Prostate gland (tissue), 2 donors: ENCODE measurements around the gene SEC63. TPM values are rescaled to one million over a fixed set of nuclear protein-coding genes. Genes with fewer than 3 reads are reported as not detected.
"Not testable (repeated sequence)": the region's sequence is repeated elsewhere in the genome, so short reads cannot be mapped to it uniquely, and the experiment has no call there.

Experiments used
- DNase-seq: peaks from one replicate; pipeline ENCODE4 v3.0.0-alpha.2; 2019; ENCODE audit warnings: low spot score
- H3K27ac ChIP-seq, 2 donors: fragments of 200-600 bp; sonication (generic); 2 replicates each; pipeline ENCODE4 v1.5.1; 2017 to 2019
- H3K27me3 ChIP-seq: fragments of 200-600 bp; sonication (generic); replicated peaks from 2 replicates; pipeline ENCODE4 v1.5.1; 2019; ENCODE audit not compliant: insufficient read depth
- H3K36me3 ChIP-seq, 2 donors: fragments of 200-600 bp; sonication (generic); 1 replicate in 1 of 2; 2 replicates in 1 of 2; pipeline versions ENCODE4 v1.5.1 to v1.8.1; 2017 to 2019
- H3K4me1 ChIP-seq: fragments of 200-600 bp; sonication (generic); replicated peaks from 2 replicates; pipeline ENCODE4 v1.5.1; 2019
- H3K4me3 ChIP-seq, 2 donors: fragments of 200-600 bp; sonication (generic); 2 replicates each; pipeline ENCODE4 v1.5.1; 2017 to 2019
- H3K9me3 ChIP-seq: fragments of 200-600 bp; sonication (generic); 2 replicates; pipeline ENCODE4 v1.5.1; 2017
- CTCF ChIP-seq, 4 experiments: fragments of 200-600 bp in 2 of 4; fragments of 450-650 bp in 2 of 4; sonication (generic) in 2 of 4; IDR thresholded peaks; 1 replicate in 3 of 4; 2 replicates in 1 of 4; pipeline ENCODE4 v1.5.1; 2016 to 2019; ENCODE audit warnings: antibody characterized with exemption in 4 of 4, mild to moderate bottlenecking in 2 of 4, moderate library complexity in 2 of 4
- POLR2A ChIP-seq: fragments of 450-650 bp; IDR thresholded peaks from one replicate; pipeline ENCODE4 v1.6.1; 2016; ENCODE audit warnings: antibody characterized with exemption, mild to moderate bottlenecking
- POLR2AphosphoS5 ChIP-seq: sonication (generic); formaldehyde crosslinking; IDR thresholded peaks from one replicate; pipeline ENCODE4 v1.6.1; 2017; ENCODE audit warnings: antibody characterized with exemption
- WGBS: methylation state at CpG from one replicate; pipeline ENCODE4 v1.1.5; 2018; 5-methylcytosine and 5-hydroxymethylcytosine counted together
- intact Hi-C: fragments of 100-400 bp; cut with DNase I; formaldehyde crosslinking; loops from one replicate; pipeline ENCODE4 v1.14.2; 2022
- total RNA-seq, 2 donors: library from RNA; depleted of rRNA; stranded (reverse); fragments of >200 nt; gene quantifications; one replicate each; pipeline ENCODE4 v1.1.0, GENCODE V29; 2016

The SEC63 gene
- total RNA-seq, 2 donors from 2014 or later = 28.6 to 35.2 TPM

- no peak overlapping the region for H3K4me3 ChIP-seq
- no peaks in the 10 kb centered on the region for H3K4me1 ChIP-seq
- intact Hi-C loops = no loop called here
- TF ChIP-seq POLR2A (no peak), POLR2AphosphoS5 (no peak), CTCF (IDR thresholded peaks at IDR 0.05) (no peak)
- H3K27ac ChIP-seq = no peak overlapping the region
- WGBS = 92% methylated on average over 2 of the region's 2 CpGs
- no peaks in the 10 kb centered on the region for H3K9me3 ChIP-seq
- H3K27me3 ChIP-seq = no peaks in the 10 kb centered on the region
- no peak for DNase-seq
- no peaks in the 10 kb centered on the region for H3K36me3 ChIP-seq
Measured at GRCh38 chr6:107871976-107872375, 86.0 kb downstream of the SEC63 start.

- H3K36me3 ChIP-seq, H3K27ac ChIP-seq, DNase-seq, intact Hi-C loops, H3K4me3 ChIP-seq, H3K4me1 ChIP-seq, H3K9me3 ChIP-seq, H3K27me3 ChIP-seq: not testable (repeated sequence)
- 91% methylated on average over 1 of the region's 1 CpG for WGBS
Measured at GRCh38 chr6:107871512-107871911, 86.5 kb downstream of the SEC63 start.

- DNase-seq = no peak
- TF ChIP-seq POLR2AphosphoS5 = no peak
- no peak for TF ChIP-seq POLR2A
- TF ChIP-seq CTCF (IDR thresholded peaks at IDR 0.05) = no peak
- Histone ChIP-seq H3K36me3 (no peaks in the 10 kb centered on the region), H3K4me1 (no peaks in the 10 kb centered on the region), H3K27ac (no peak overlapping the region), H3K4me3 (no peak overlapping the region), H3K9me3 (no peaks in the 10 kb centered on the region), H3K27me3 (no peaks in the 10 kb centered on the region)
- intact Hi-C loops = no loop called here
- WGBS = 76% methylated on average over 4 of the region's 4 CpGs
Measured at GRCh38 chr6:107871016-107871415, 87.0 kb downstream of the SEC63 start.

- Histone ChIP-seq H3K27me3 (no peaks in the 10 kb centered on the region), H3K4me3 (no peak overlapping the region), H3K9me3 (no peaks in the 10 kb centered on the region), H3K4me1 (no peaks in the 10 kb centered on the region), H3K27ac (no peak overlapping the region), H3K36me3 (no peaks in the 10 kb centered on the region)
- intact Hi-C loops = no loop called here
- WGBS = 60% methylated on average over 1 of the region's 1 CpG
- no peak for DNase-seq
- no peak for TF ChIP-seq POLR2AphosphoS5
- no peak for TF ChIP-seq POLR2A
- no peak for TF ChIP-seq CTCF (IDR thresholded peaks at IDR 0.05)
Measured at GRCh38 chr6:107870381-107870780, 87.6 kb downstream of the SEC63 start.

DNA sequence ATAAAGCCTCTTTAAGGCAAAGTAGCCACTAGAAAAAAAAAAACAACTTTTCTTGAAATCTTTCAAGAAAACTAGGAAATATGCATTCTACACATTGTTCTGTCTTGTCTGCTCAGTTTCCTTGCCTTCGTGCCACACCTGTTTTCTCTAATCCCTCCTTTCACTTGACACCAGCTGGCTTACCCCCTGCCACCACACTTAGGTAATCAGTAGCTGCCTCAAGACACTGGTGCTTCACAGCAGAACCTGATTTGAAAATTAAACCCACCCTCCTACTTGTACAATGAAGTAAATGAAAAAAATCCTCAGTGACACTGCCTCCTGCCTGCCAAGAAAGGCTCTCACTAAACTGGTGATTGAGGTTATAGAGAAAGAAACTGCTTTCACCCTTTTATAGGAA, 88.1 kb downstream of the SEC63 start:
- Histone ChIP-seq H3K27ac (no peak overlapping the region), H3K27me3 (no peaks in the 10 kb centered on the region), H3K36me3 (no peaks in the 10 kb centered on the region), H3K4me3 (no peak overlapping the region), H3K9me3 (no peaks in the 10 kb centered on the region), H3K4me1 (no peaks in the 10 kb centered on the region)
- no peak for TF ChIP-seq POLR2A
- no peak for TF ChIP-seq CTCF (IDR thresholded peaks at IDR 0.05)
- TF ChIP-seq POLR2AphosphoS5 = no peak
- intact Hi-C loops = no loop called here
- DNase-seq = no peak
- WGBS = 3% methylated on average over 1 of the region's 1 CpG
